NB4 (cell line): ENCODE measurements around the gene USP6NL.

Experiments
- DNase-seq: peaks from one replicate; pipeline ENCODE4 v3.0.0; 2010; ENCODE audit warnings: low read depth
- H3K4me3 ChIP-seq: one replicate; pipeline ENCODE4 v1.5.1; 2011; ENCODE audit warnings: mild to moderate bottlenecking, low read depth, low read length, moderate library complexity
- CTCF ChIP-seq: IDR thresholded peaks from one replicate; pipeline ENCODE4 v1.5.1; 2012; ENCODE audit warnings: low read depth, low read length
- MAX ChIP-seq: IDR thresholded peaks from 2 replicates; pipeline ENCODE4 v1.6.1; 2011; ENCODE audit warnings: low read depth, low read length
- MYC ChIP-seq: IDR thresholded peaks from 2 replicates; pipeline ENCODE4 v1.6.1; 2011; ENCODE audit warnings: low read depth, low read length
- POLR2A ChIP-seq: IDR thresholded peaks from 2 replicates; pipeline ENCODE4 v1.6.1; 2011; ENCODE audit warnings: mild to moderate bottlenecking; ENCODE audit not compliant: insufficient read length; ENCODE audit errors: extremely low read depth

USP6NL gene

GRCh38 chr10:11527068-11527467 lies 84.4 kb downstream of the USP6NL start:
- TF ChIP-seq POLR2A: no peak
- no peak for TF ChIP-seq MYC
- TF ChIP-seq CTCF: no peak
- no peak for TF ChIP-seq MAX
- DNase-seq: no peak
- H3K4me3 ChIP-seq: no peak overlapping the region

GRCh38 chr10:11525503-11525902 lies 85.9 kb downstream of the USP6NL start:
- TF ChIP-seq MYC (no peak), POLR2A (no peak), CTCF (no peak), MAX (no peak)
- no peak for DNase-seq
- no peak overlapping the region for H3K4me3 ChIP-seq

- no peak for DNase-seq
- TF ChIP-seq POLR2A (no peak), MYC (no peak), CTCF (no peak), MAX (no peak)
- no peak overlapping the region for H3K4me3 ChIP-seq
Observed at GRCh38 chr10:11522821-11523245, 88.6 kb downstream of the USP6NL start.

GRCh38 chr10:11521860-11522259 lies 89.6 kb downstream of the USP6NL start:
- H3K4me3 ChIP-seq: no peak overlapping the region
- no peak for DNase-seq
- TF ChIP-seq POLR2A: no peak
- no peak for TF ChIP-seq MYC
- TF ChIP-seq MAX: no peak
- TF ChIP-seq CTCF: no peak

- no peak for DNase-seq
- TF ChIP-seq CTCF (no peak), MAX (no peak), POLR2A (no peak), MYC (no peak)
- H3K4me3 ChIP-seq: no peak overlapping the region
Observed at GRCh38 chr10:11520892-11521291, 90.6 kb downstream of the USP6NL start.

- TF ChIP-seq CTCF: no peak
- TF ChIP-seq POLR2A: no peak
- H3K4me3 ChIP-seq: no peak overlapping the region
- DNase-seq: no peak
Observed at GRCh38 chr10:11517150-11517549, 94.3 kb downstream of the USP6NL start.
